Adrenal gland (tissue), 12 donors: ENCODE measurements around the gene PRKCZ. TPM values are rescaled to one million over a fixed set of nuclear protein-coding genes. Genes with fewer than 3 reads are reported as not detected.

Experiments
- DNase-seq, 7 donors: peaks; one replicate each; pipeline ENCODE4 v3.0.0-alpha.2; 2019 to 2020
- H3K27ac ChIP-seq, 5 donors: fragments of 200-600 bp; sonication (generic) in 4 of 5; 1 replicate in 3 of 5; 2 replicates in 2 of 5; pipeline versions ENCODE4 v1.5.1 to v1.8.0; 2016 to 2020; ENCODE audit warnings: mild to moderate bottlenecking in 1 of 5
- H3K27me3 ChIP-seq: fragments of 200-600 bp; 2 replicates; pipeline ENCODE4 v1.8.0; 2021
- H3K36me3 ChIP-seq, 2 donors: fragments of 200-600 bp; replicated peaks in 1 of 2; 1 replicate in 1 of 2; 2 replicates in 1 of 2; pipeline versions ENCODE4 v1.5.1 to v1.8.0; 2018 to 2022
- H3K4me1 ChIP-seq, 2 donors: fragments of 200-600 bp; replicated peaks in 1 of 2; 1 replicate in 1 of 2; 2 replicates in 1 of 2; pipeline versions ENCODE4 v1.5.1 to v1.8.0; 2018 to 2021
- H3K4me3 ChIP-seq, 4 donors: fragments of 200-600 bp; sonication (generic) in 3 of 4; one replicate each; pipeline ENCODE4 v1.5.1; 2016 to 2018
- H3K9me3 ChIP-seq, 3 donors: fragments of 200-600 bp; sonication (generic) in 1 of 3; replicated peaks in 1 of 3; 1 replicate in 2 of 3; 2 replicates in 1 of 3; pipeline versions ENCODE4 v1.5.1 to v1.8.0; 2016 to 2021
- CTCF ChIP-seq, 6 experiments: fragments of 450-650 bp in 4 of 6; fragments of 200-600 bp in 2 of 6; sonication (generic) in 1 of 6; IDR thresholded peaks; 1 replicate in 5 of 6; 2 replicates in 1 of 6; pipeline versions ENCODE4 v1.5.1 to v1.8.0; 2016 to 2021; ENCODE audit warnings: antibody characterized with exemption in 6 of 6, mild to moderate bottlenecking in 2 of 6, moderate library complexity in 1 of 6
- POLR2A ChIP-seq, 2 donors: fragments of 450-650 bp; IDR thresholded peaks; one replicate each; pipeline ENCODE4 v1.6.1; 2017; ENCODE audit warnings: antibody characterized with exemption in 2 of 2, mild to moderate bottlenecking in 2 of 2, moderate library complexity in 1 of 2
- WGBS, 4 donors: extraction: QIAGEN DNeasy Blood & Tissue Kit in 2 of 4; methylation state at CpG; one replicate each; pipeline versions ENCODE4 v1.1.5 to v1.1.7; 2013 to 2017; 5-methylcytosine and 5-hydroxymethylcytosine counted together
- intact Hi-C, 2 donors: fragments of 100-400 bp; cut with DNase I; formaldehyde crosslinking; loops; one replicate each; pipeline versions ENCODE4 v1.14.1 to v1.15.0; 2022 to 2023
- polyA plus RNA-seq, 3 donors: library from polyadenylated mRNA; stranded (reverse); fragments of 200-250 nt in 2 of 3; fragments of 350-450 nt in 1 of 3; fragmentation: Illumina TruSeq in 1 of 3; extraction: RNeasy Lipid Tissue Mini Kit (QIAGEN cat#74804) in 1 of 3; gene quantifications; one replicate each; pipeline ENCODE4 v1.2.3, GENCODE V29; 2013 to 2014
- total RNA-seq, 9 donors: library from RNA; depleted of rRNA in 4 of 9; stranded (reverse); fragments of >200 nt in 4 of 9; fragments of 120-200 nt in 1 of 9; fragmentation: NEBNext Ultra II Directional in 1 of 9; extraction: Animal tissue kit (Norgen Biotek cat#: 25700) in 1 of 9; gene quantifications; one replicate each; pipeline versions ENCODE4 v1.1.0 to v1.2.4, GENCODE V29; 2013 to 2023
- donor health status: healthy with polysubstance abuse.
- donor health status: Bipolar disorder and iron deficiency.
- donor health status: DM: yes; HTN: yes; CAD: no.
- donor health status: DM: no; HTN: no; CAD: no.
- donor health status: DM: no; HTN: no; CAD: no.
- donor health status: DM: yes; HTN: yes; CAD: no.

Gene PRKCZ
- total and polyA plus RNA-seq, 12 donors: 8.2 to 50.5 (median 25.4) TPM

DNA sequence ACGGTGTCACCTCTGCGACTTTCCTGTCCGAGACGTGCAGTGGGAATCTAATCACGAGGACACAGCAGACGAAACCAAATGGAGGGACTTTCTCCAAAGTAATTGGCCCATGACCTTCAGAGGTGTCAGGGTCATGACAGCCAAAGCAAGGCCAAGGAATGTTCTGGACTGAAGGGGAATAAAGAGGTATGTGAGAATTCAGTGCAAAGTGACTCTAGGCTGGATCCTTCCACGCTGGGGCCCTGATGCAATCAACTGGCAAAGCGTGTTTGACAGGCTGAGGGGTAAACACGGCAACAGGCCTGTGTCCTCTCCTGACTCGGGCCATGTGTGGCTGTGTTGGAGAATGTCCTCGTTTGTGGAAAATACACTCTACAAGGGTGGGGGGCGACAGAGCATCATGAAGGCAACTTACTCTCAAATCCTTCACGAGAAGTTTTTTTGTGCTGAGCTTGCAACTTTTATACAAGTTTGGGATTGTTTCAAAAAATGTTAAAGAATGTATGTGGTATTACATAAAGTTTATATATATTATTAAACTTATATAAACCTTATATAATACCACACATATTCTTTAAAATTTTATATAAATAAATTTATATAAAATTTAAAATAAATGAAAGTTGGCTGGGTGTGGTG is 48.3 kb upstream of the PRKCZ start:
- intact Hi-C loops: no loop called here
- no peak for DNase-seq
- Histone ChIP-seq H3K9me3 (no peaks in the 10 kb centered on the region), H3K4me1 (no peaks in the 10 kb centered on the region), H3K4me3 (no peak overlapping the region), H3K36me3 (no peaks in the 10 kb centered on the region), H3K27me3 (peaks cover 21% of the 10 kb centered on the region), H3K27ac (no peak overlapping the region)
- TF ChIP-seq POLR2A (IDR thresholded peaks at IDR 0.05) (no peak), CTCF (IDR thresholded peaks at IDR 0.05) (no peak)
- 74 to 88% (median 81%) methylated on average over 13 of the region's 13 CpGs for WGBS, 4 donors

- H3K4me3 ChIP-seq: peak within 1 kb of the TSS in 1 of 4 donors; percentile 23
- WGBS, 4 donors: 11 to 20% (median 13%) methylated on average over 24 to 49 of the region's 49 CpGs
- DNase-seq: peak in 3 of 7 donors; percentile 21 to 42 (median 31)
- peaks cover 21% of the 10 kb centered on the region for H3K27me3 ChIP-seq
- H3K27ac ChIP-seq: no peak within 1 kb of the TSS
- TF ChIP-seq POLR2A (IDR thresholded peaks at IDR 0.05) (no peak), CTCF (IDR thresholded peaks at IDR 0.05) (no peak)
- no peaks in the 10 kb centered on the region for H3K4me1 ChIP-seq
- H3K9me3 ChIP-seq: no peaks in the 10 kb centered on the region
- no peaks in the 10 kb centered on the region for H3K36me3 ChIP-seq
- intact Hi-C loops: no loop called here
These were observed 46.6 kb upstream of the PRKCZ start, which contains the start of gene CFAP74 for GRCh38 chr1:2003541-2004131. Gene CFAP74 (minus strand): TSS chr1:2003786. CDS start chr1:1990956, 12,830 bp downstream.

- no peaks in the 10 kb centered on the region for H3K9me3 ChIP-seq
- no peak overlapping the region for H3K27ac ChIP-seq
- WGBS, 4 donors: 69 to 88% (median 81%) methylated on average over 15 to 21 of the region's 21 CpGs
- no peak overlapping the region for H3K4me3 ChIP-seq
- no peaks in the 10 kb centered on the region for H3K36me3 ChIP-seq
- no peak for TF ChIP-seq CTCF (IDR thresholded peaks at IDR 0.05)
- DNase-seq: no peak
- H3K27me3 ChIP-seq: peaks cover 21% of the 10 kb centered on the region
- intact Hi-C loops: no loop called here
- no peaks in the 10 kb centered on the region for H3K4me1 ChIP-seq
These were observed 45.4 kb upstream of the PRKCZ start for GRCh38 chr1:2004856-2005255.

DNA sequence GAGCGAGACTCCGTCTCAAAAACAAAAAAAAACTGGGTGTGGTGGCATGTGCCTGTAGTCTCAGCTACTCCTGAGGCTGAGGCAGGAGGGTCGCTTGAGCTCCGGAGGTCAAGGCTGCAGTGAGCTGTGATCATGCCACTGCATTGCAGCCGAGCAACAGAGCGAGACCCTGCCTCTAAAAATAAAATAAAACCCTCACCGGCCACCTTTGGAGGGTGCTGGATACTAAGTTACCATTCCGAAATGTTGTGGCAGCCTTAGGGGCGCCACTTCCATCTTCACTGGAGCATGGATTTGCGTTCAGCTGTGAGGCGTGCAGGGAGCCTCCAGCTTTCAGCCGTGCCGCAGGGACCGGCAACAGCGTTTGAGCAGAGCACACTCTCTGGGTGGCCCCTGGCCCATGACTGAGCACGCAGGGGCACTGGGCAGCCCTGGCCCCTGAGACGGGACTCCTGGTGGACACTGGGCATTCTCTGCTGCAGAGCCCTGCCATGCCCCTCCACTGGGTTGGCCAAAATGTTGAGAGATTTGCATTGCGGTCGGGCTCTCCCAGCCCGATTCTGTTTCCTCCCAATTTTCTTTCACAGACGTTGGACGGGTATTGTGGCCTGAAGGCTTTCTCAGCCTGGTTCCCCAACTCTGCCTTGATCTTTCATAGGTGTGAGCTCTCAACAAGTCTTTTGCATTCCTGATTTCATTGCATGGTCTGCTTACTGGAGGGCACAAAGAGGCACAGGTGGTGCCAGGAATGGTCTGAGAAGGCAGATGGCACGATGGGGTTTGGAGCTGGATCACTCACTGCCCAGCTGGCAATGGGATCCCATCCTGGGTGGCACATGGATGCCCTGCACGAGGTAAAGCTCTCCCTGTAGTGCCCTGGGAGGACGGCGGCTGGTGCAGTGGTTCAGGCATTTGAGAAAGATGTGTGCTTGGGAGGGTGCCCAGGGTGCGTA is 40.8 kb upstream of the PRKCZ start:
- no peaks in the 10 kb centered on the region for H3K4me1 ChIP-seq
- no peak overlapping the region for H3K4me3 ChIP-seq
- intact Hi-C loops: no loop called here
- no peaks in the 10 kb centered on the region for H3K9me3 ChIP-seq
- H3K36me3 ChIP-seq: no peaks in the 10 kb centered on the region
- DNase-seq: no peak
- TF ChIP-seq POLR2A (IDR thresholded peaks at IDR 0.05): no peak
- TF ChIP-seq CTCF (IDR thresholded peaks at IDR 0.05): no peak
- 80 to 86% (median 83%) methylated on average over 19 to 27 of the region's 27 CpGs for WGBS, 4 donors
- H3K27ac ChIP-seq: no peak overlapping the region
- no peaks in the 10 kb centered on the region for H3K27me3 ChIP-seq
